Activated naive CD4-positive, alpha-beta T cell treated with anti-CD3 and anti-CD28 coated beads, Interleukin-2, amount 50 U/mL, for 72 hours (primary cell): ENCODE data around the gene DPPA3. TPM values are rescaled to one million over a fixed set of nuclear protein-coding genes. Genes with fewer than 3 reads are reported as not detected.
"Not testable (repeated sequence)": the region's sequence is repeated elsewhere in the genome, so short reads cannot be mapped to it uniquely, and the experiment has no call there.

Experiments
- ATAC-seq, 2 donors: fragments of 150-1000 bp; cut with Tn5 transposase; 2 replicates each; pipeline ENCODE4 v1.10.0; 2021; ENCODE audit warnings: mild to moderate bottlenecking in 2 of 2, moderate library complexity in 2 of 2
- DNase-seq, 2 donors: peaks; one replicate each; pipeline ENCODE4 v3.0.0; 2021 to 2022; ENCODE audit warnings: low spot score in 2 of 2
- H3K27ac Mint-ChIP-seq, 2 donors: one replicate each; pipeline ENCODE4 v1.8.0; 2022; ENCODE audit warnings: mild to moderate bottlenecking in 2 of 2, mixed read lengths in 2 of 2
- H3K36me3 Mint-ChIP-seq, 2 donors: one replicate each; pipeline ENCODE4 v1.8.0; 2022; ENCODE audit warnings: mixed read lengths in 2 of 2
- H3K9me3 Mint-ChIP-seq, 2 donors: one replicate each; pipeline ENCODE4 v1.8.0; 2022; ENCODE audit warnings: mixed read lengths in 2 of 2
- total RNA-seq, 2 donors: library from RNA; stranded (reverse); gene quantifications; one replicate each; pipeline ENCODE4 v1.2.3, GENCODE V29; 2022

The DPPA3 gene
- total RNA-seq, 2 donors from 2014 or later = not detected

- ATAC-seq (no peak), DNase-seq (no peak)
- Mint-ChIP-seq H3K9me3 (no peaks in the 10 kb centered on the region), H3K27ac (no peak overlapping the region), H3K36me3 (no peaks in the 10 kb centered on the region)
These were observed 5.1 kb downstream of the DPPA3 start for GRCh38 chr12:7716381-7716780.

GRCh38 chr12:7719946-7720730, 8.9 kb downstream of the DPPA3 start:
- DNase-seq (no peak), ATAC-seq (no peak)
- H3K36me3 Mint-ChIP-seq = no peaks in the 10 kb centered on the region
- no peaks in the 10 kb centered on the region for H3K9me3 Mint-ChIP-seq
- no peak overlapping the region for H3K27ac Mint-ChIP-seq

- ATAC-seq (no peak), DNase-seq (no peak)
- Mint-ChIP-seq H3K9me3 (no peaks in the 10 kb centered on the region), H3K27ac (no peak overlapping the region), H3K36me3 (no peaks in the 10 kb centered on the region)
These were observed 12.7 kb downstream of the DPPA3 start for GRCh38 chr12:7723926-7724325.

- Mint-ChIP-seq H3K9me3 (no peaks in the 10 kb centered on the region), H3K27ac (peak overlapping the region in 1 of 2 donors; percentile 6)
These were observed 18.5 kb downstream of the DPPA3 start for GRCh38 chr12:7729746-7730145.

GRCh38 chr12:7730984-7731383, 19.8 kb downstream of the DPPA3 start:
- not testable (repeated sequence) for H3K36me3 Mint-ChIP-seq, H3K9me3 Mint-ChIP-seq, H3K27ac Mint-ChIP-seq, ATAC-seq, DNase-seq

More at GRCh38 chr12:7729746-7730145, 18.5 kb downstream of the DPPA3 start:
- DNase-seq (no peak), ATAC-seq (no peak)
- H3K36me3 Mint-ChIP-seq = no peaks in the 10 kb centered on the region

GRCh38 chr12:7731486-7731885, 20.3 kb downstream of the DPPA3 start:
- no peaks in the 10 kb centered on the region for H3K9me3 Mint-ChIP-seq
- DNase-seq (no peak), ATAC-seq (no peak)
- H3K36me3 Mint-ChIP-seq = no peaks in the 10 kb centered on the region
- H3K27ac Mint-ChIP-seq = no peak overlapping the region

GRCh38 chr12:7732993-7733392, 21.8 kb downstream of the DPPA3 start:
- DNase-seq = no peak
- peak overlapping the region in 1 of 2 donors; percentile 60 for H3K27ac Mint-ChIP-seq
- H3K9me3 Mint-ChIP-seq = no peaks in the 10 kb centered on the region
- no peak for ATAC-seq
- no peaks in the 10 kb centered on the region for H3K36me3 Mint-ChIP-seq

- DNase-seq (no peak), ATAC-seq (no peak)
- Mint-ChIP-seq H3K9me3 (peaks cover 0 to 5% of the 10 kb centered on the region in 2 donors), H3K27ac (no peak within 1 kb of the TSS), H3K36me3 (no peaks in the 10 kb centered on the region)
These were observed 36.0 kb downstream of the DPPA3 start, which contains the start of gene CLEC4C for GRCh38 chr12:7747246-7747645. Gene CLEC4C (minus strand): TSS chr12:7747375. CDS start chr12:7747348, 27 bp downstream.

- no peak for DNase-seq
- Mint-ChIP-seq H3K9me3 (no peaks in the 10 kb centered on the region), H3K36me3 (no peaks in the 10 kb centered on the region), H3K27ac (no peak overlapping the region)
- ATAC-seq = no peak
These were observed 37.6 kb downstream of the DPPA3 start for GRCh38 chr12:7748852-7749251.

GRCh38 chr12:7749442-7749841, 38.2 kb downstream of the DPPA3 start:
- no peak for ATAC-seq
- no peak overlapping the region for H3K27ac Mint-ChIP-seq

GRCh38 chr12:7750350-7750749, 39.1 kb downstream of the DPPA3 start:
- H3K27ac Mint-ChIP-seq = no peak overlapping the region
- H3K9me3 Mint-ChIP-seq = no peaks in the 10 kb centered on the region
- ATAC-seq = no peak
- DNase-seq = no peak
- no peaks in the 10 kb centered on the region for H3K36me3 Mint-ChIP-seq

More at GRCh38 chr12:7749442-7749841, 38.2 kb downstream of the DPPA3 start:
- no peaks in the 10 kb centered on the region for H3K36me3 Mint-ChIP-seq
- DNase-seq = no peak
- H3K9me3 Mint-ChIP-seq = no peaks in the 10 kb centered on the region

- no peak overlapping the region for H3K27ac Mint-ChIP-seq
- DNase-seq (no peak), ATAC-seq (no peak)
- H3K9me3 Mint-ChIP-seq = no peaks in the 10 kb centered on the region
- H3K36me3 Mint-ChIP-seq = no peaks in the 10 kb centered on the region
These were observed 40.2 kb downstream of the DPPA3 start for GRCh38 chr12:7751394-7751793.

GRCh38 chr12:7751941-7752922, 41.0 kb downstream of the DPPA3 start:
- not testable (repeated sequence) for H3K9me3 Mint-ChIP-seq, DNase-seq, ATAC-seq, H3K27ac Mint-ChIP-seq, H3K36me3 Mint-ChIP-seq

GRCh38 chr12:7755668-7756067, 44.4 kb downstream of the DPPA3 start:
- H3K9me3 Mint-ChIP-seq, DNase-seq, H3K27ac Mint-ChIP-seq, H3K36me3 Mint-ChIP-seq, ATAC-seq: not testable (repeated sequence)

GRCh38 chr12:7756993-7757392, 45.8 kb downstream of the DPPA3 start:
- Mint-ChIP-seq H3K36me3 (no peaks in the 10 kb centered on the region), H3K27ac (no peak overlapping the region), H3K9me3 (no peaks in the 10 kb centered on the region)
- DNase-seq (no peak), ATAC-seq (no peak)

- H3K9me3 Mint-ChIP-seq = no peaks in the 10 kb centered on the region
- no peak for ATAC-seq
- DNase-seq = no peak
These were observed 47.5 kb downstream of the DPPA3 start for GRCh38 chr12:7758766-7759140.

More at GRCh38 chr12:7758766-7759140, 47.5 kb downstream of the DPPA3 start:
- no peak overlapping the region for H3K27ac Mint-ChIP-seq
- no peaks in the 10 kb centered on the region for H3K36me3 Mint-ChIP-seq
